ENCODE data around the gene OR51M1.

OR51M1 gene

DNA sequence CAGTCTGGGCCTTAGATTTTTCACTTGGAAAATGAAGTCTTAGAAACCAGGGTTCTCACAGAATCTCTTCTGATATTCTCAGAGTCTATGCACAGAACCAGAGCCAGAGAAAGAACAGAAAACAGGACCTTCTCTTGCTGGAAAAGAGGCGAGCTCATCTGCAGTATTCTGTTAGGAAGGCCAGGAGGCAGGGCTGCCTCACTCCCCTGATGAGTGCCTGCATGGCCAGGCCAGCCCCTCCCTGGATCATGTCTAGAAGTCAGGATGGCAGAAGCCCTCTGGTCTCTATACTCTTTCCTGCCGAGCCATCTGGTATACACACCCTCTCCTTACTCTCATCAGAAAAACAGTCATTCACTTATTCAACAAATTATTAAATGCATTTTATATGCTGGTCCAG is 723 bp downstream of the OR51M1 start:
- DNase-seq (ENCODE audit: low read depth in 2 of 2), result no peak

DNA sequence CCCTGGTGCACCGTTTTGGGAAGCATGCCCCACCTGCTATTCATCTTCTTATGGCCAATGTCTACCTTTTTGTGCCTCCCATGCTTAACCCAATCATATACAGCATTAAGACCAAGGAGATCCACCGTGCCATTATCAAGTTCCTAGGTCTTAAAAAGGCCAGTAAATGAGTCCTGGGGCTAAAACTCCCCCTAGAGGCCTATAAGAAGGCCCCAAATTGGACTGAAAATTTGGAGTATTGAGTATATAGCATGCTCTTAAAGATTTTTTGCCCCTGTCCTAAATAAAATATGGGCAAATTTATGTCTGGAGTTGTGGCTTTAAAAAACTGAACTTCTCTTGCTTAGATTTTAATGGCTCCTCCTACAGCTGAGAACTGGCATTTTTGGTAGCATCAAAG is 6.6 kb downstream of the OR51M1 start:
- no peak for DNase-seq (ENCODE audit: low read depth in 2 of 2)

DNA sequence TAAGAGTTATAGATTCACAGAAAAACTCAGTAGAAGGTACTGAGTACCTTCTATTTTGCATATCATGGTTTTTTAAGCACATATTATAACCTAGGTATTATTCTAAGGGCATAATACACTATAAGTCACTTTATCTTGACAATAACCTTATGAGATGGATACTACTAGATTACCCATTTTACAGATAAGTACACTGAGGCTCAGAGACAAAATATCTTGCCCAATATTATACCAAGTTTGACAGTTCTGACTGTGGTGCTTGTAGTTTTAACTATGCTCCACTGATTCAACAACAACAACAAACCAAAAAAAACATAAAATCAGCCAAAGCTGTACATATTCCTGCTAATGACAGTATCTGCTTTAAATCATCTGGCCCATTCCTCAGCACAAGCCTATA is 10.5 kb downstream of the OR51M1 start:
- no peak for DNase-seq (ENCODE audit: low read depth in 2 of 2)

DNA sequence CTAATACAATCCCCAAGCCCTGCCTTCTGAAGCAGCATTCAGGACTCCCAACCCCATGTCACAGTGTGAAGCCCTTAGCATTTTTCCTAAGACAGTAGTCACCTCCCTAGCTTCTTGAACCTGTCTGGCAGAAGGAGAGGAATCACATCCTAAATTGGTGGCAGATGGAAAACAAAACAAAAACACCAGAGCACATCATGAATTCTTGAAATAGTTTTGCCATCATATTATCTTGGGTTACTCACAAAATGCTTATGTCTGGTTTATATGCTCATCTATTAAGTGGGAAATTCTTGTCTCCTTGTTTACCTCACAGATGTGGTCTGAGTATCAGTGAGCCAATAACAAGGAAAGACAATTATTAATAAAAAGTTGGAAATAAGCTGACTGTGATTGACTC is 15.3 kb downstream of the OR51M1 start:
- no peak for DNase-seq (ENCODE audit: low read depth in 2 of 2)

DNA sequence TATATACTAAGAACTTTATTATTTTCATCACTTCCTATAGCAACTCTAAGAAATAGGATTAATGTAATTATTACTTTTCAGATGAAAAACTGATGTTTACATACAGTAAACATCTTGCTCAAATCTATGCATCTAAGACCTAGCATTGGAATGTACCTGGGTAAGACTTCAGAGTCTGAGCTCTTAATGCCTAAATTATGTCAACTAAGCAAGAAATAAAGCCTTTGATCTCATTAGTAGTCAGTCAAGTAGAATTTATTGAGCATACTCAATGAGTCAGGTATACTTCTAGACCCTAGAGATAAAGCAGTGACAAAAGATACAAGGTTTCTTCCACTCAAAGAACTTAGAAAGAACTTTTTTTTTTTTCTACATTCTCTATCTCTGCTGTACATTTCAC is 21.6 kb downstream of the OR51M1 start:
- DNase-seq (ENCODE audit: low read depth in 2 of 2), result no peak

DNA sequence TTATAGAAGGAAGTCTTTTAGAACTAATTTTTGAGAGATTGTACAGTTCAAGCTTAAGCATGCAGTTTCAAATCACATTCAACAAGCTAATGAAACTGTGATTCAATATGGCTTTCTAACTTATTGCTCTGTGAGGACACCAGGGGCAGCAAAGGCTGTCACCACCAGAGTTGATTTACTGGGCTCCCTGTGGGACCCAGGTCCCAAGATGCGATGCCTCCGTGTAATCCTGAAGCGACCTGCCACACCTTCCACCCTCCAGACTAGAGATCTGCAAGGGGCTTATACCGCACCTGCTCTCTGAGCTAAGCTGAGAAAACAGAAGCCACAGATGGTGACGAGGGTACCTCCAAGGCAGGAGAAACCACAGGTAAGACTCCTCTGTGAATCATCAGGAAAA is 37.4 kb downstream of the OR51M1 start:
- DNase-seq (ENCODE audit: low read depth in 2 of 2), result no peak

DNA sequence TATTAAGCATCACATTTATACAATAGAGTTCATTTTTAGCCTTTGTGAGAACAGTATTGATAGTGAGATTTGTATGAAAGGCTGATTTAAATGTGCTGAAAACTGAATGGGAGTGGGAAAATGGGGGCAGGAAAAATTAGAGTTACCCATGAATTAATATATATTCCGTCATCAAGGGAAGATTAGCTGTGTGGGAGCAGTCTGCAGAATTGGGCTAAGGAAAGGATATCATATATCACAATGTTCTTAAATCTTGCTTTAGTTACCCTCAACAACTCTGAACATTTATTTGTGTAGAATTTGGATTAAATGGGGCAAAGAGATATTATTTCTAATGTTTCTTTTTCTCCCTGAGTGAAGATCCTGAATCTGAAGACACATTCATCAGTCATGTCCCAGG is 38.2 kb downstream of the OR51M1 start, which contains the start of gene OR51Q1:
Gene OR51Q1, plus strand, starts transcription at position 301 of the 400 bp plus-strand sequence. Its CDS starts 90 bp downstream, at position 391.
- DNase-seq (ENCODE audit: low read depth in 2 of 2), result no peak

DNA sequence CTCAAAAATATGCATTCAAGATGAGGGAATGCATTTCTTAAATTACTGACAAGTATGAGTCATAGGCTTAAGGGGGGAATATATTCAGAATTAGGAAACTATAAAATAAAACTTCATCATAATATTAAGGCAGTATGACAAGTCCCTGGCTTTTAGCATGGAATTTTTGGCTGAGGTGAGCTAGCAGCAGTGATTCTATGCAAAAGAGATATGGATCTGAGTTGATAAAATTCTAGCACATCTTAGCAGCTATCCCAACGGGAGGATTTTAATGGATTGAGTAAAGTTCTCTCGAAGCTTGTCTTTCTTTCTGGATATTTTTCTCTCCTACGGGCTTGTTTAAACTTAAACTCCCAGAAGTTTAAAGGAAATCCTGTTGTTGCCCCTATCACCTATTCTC is 39.5 kb downstream of the OR51M1 start:
- DNase-seq (ENCODE audit: low read depth in 2 of 2), result no peak

DNA sequence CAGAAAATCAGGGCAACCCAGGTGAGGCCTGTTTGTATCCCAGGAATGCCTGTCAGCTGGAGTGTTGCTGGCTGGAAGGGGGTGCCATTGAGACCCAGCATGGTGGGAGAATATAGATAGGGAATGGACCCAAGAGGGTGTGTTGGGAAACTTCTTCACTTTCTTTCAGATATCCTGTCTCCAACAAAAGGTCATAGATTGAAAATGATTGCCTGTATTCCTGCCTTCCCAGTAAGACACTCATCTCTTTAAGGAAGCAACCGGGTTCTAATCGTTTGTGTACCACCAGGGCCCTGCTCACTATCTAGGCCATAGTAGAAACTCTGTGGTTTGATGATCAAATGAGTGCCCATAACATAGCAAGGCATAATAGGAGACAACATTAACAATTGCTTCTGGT is 57.8 kb downstream of the OR51M1 start, which contains the start of gene OR51I1:
Gene OR51I1, minus strand, starts transcription at position 101 of the 400 bp plus-strand sequence. Its CDS starts 0 bp downstream, at position 101.
- DNase-seq (ENCODE audit: low read depth in 2 of 2), result no peak
